H1 (cell line): Measurements from ENCODE around the gene RPP30. TPM values are rescaled to one million over a fixed set of nuclear protein-coding genes. Genes with fewer than 3 reads are reported as not detected.

Source experiments
- CTCF ChIA-PET: fragments of 300-600 bp; sonication (Branson Sonifier 250); formaldehyde crosslinking; loops from one replicate; lab custom pipeline; 2021; ENCODE audit not compliant: partially characterized antibody; lab: Charles Lee
- POLR2A ChIA-PET: fragments of 300-600 bp; sonication (Branson Sonifier 250); formaldehyde crosslinking; loops from one replicate; lab custom pipeline; 2021; ENCODE audit warnings: inconsistent platforms; ENCODE audit not compliant: partially characterized antibody; lab: Charles Lee
- DNase-seq, 2 experiments: peaks; one replicate each; pipeline versions ENCODE4 v3.0.0 to v3.0.0-alpha.2; 2010 to 2022; ENCODE audit warnings: low spot score in 2 of 2, low read depth in 1 of 2, mixed read lengths in 1 of 2
- FAIRE-seq: peaks from 2 replicates; lab custom pipeline; 2011; peaks lifted over from hg19 to GRCh38; lab: Jason Lieb, UNC
- H2AFZ ChIP-seq: 2 replicates; pipeline ENCODE4 v1.8.1; 2012; ENCODE audit warnings: low read length, inconsistent platforms
- H2AK5ac ChIP-seq: 2 replicates; pipeline ENCODE4 v1.6.1; 2013; ENCODE audit warnings: low read depth, low read length
- H2BK120ac ChIP-seq: replicated peaks from 2 replicates; pipeline ENCODE3; 2013; ENCODE audit warnings: low read depth, low read length, inconsistent platforms
- H2BK12ac ChIP-seq: 2 replicates; pipeline ENCODE4 v1.6.1; 2013; ENCODE audit warnings: low read depth, low read length
- H2BK15ac ChIP-seq: 2 replicates; pipeline ENCODE4 v1.6.1; 2013; ENCODE audit warnings: low read length
- H2BK20ac ChIP-seq: 2 replicates; pipeline ENCODE4 v1.6.1; 2013; ENCODE audit warnings: low read length
- H2BK5ac ChIP-seq: 2 replicates; pipeline ENCODE4 v1.6.1; 2013; ENCODE audit warnings: low read depth, low read length
- H3K14ac ChIP-seq: 2 replicates; pipeline ENCODE4 v1.6.1; 2013; ENCODE audit warnings: inconsistent platforms; ENCODE audit not compliant: insufficient read length
- H3K18ac ChIP-seq: 2 replicates; pipeline ENCODE4 v1.6.1; 2013; ENCODE audit warnings: low read length; ENCODE audit errors: extremely low read depth
- H3K23ac ChIP-seq: 2 replicates; pipeline ENCODE4 v1.6.1; 2013; ENCODE audit warnings: inconsistent platforms; ENCODE audit not compliant: insufficient read length
- H3K23me2 ChIP-seq: 2 replicates; pipeline ENCODE4 v1.6.1; 2013; ENCODE audit warnings: low read depth, low read length
- H3K27ac ChIP-seq: 2 replicates; pipeline ENCODE4 v1.6.1; 2011; ENCODE audit warnings: low read depth, low read length, inconsistent platforms
- H3K27me3 ChIP-seq, 4 experiments: replicated peaks in 1 of 4; 1 replicate in 1 of 4; 2 replicates in 3 of 4; pipeline versions ENCODE4 v1.6.1 to v1.8.1; 2011 to 2013; ENCODE audit warnings: low read length in 3 of 4, mild to moderate bottlenecking in 3 of 4, inconsistent platforms in 2 of 4, mixed read lengths in 2 of 4, moderate library complexity in 1 of 4; ENCODE audit not compliant: control insufficient read depth in 3 of 4, insufficient read depth in 3 of 4; ENCODE audit errors: extremely low read depth in 1 of 4
- H3K36me3 ChIP-seq, 4 experiments: 2 replicates each; pipeline versions ENCODE4 v1.6.1 to v1.8.1; 2011 to 2013; ENCODE audit warnings: mild to moderate bottlenecking in 4 of 4, low read length in 3 of 4, moderate library complexity in 2 of 4, control low read depth in 1 of 4, inconsistent platforms in 1 of 4; ENCODE audit not compliant: insufficient read depth in 4 of 4, control insufficient read depth in 2 of 4
- H3K4ac ChIP-seq: replicated peaks from 2 replicates; pipeline ENCODE3; 2013; ENCODE audit warnings: low read length, low read depth, mixed read lengths, inconsistent platforms; ENCODE audit not compliant: insufficient read length
- H3K4me1 ChIP-seq, 4 experiments: replicated peaks in 1 of 4; 1 replicate in 1 of 4; 2 replicates in 3 of 4; pipeline versions ENCODE4 v1.6.1 to v1.8.1; 2011 to 2013; ENCODE audit warnings: low read length in 3 of 4, inconsistent platforms in 2 of 4, mixed read lengths in 1 of 4; ENCODE audit not compliant: insufficient read depth in 4 of 4, control insufficient read depth in 3 of 4
- H3K4me2 ChIP-seq, 2 experiments: 2 replicates each; pipeline versions ENCODE4 v1.6.1 to v1.8.1; 2011 to 2013; ENCODE audit warnings: low read depth in 2 of 2, low read length in 2 of 2, control low read depth in 1 of 2, inconsistent platforms in 1 of 2, mild to moderate bottlenecking in 1 of 2; ENCODE audit not compliant: insufficient read depth in 1 of 2
- H3K4me3 ChIP-seq, 4 experiments: fragments of 200-600, 300-600 bp in 1 of 4; sonication (generic), shearing (Covaris generic), sonication (Bioruptor Twin) in 1 of 4; 2 replicates each; pipeline versions ENCODE4 v1.5.1 to v1.8.1; 2011 to 2016; ENCODE audit warnings: low read length in 4 of 4, low read depth in 3 of 4, control low read depth in 2 of 4, inconsistent platforms in 2 of 4, mild to moderate bottlenecking in 2 of 4, mixed read lengths in 1 of 4, moderate library complexity in 1 of 4; ENCODE audit not compliant: insufficient read depth in 2 of 4; ENCODE audit errors: extremely low read depth in 1 of 4
- H3K56ac ChIP-seq: replicated peaks from 2 replicates; pipeline ENCODE3; 2013; ENCODE audit warnings: low read depth, mild to moderate bottlenecking, mixed read lengths, low read length, inconsistent platforms; ENCODE audit not compliant: insufficient read length
- H3K79me1 ChIP-seq: 2 replicates; pipeline ENCODE4 v1.6.1; 2013; ENCODE audit warnings: low read depth, low read length, control low read depth
- H3K79me2 ChIP-seq, 2 experiments: 2 replicates each; pipeline versions ENCODE4 v1.6.1 to v1.8.1; 2012 to 2013; ENCODE audit warnings: low read length in 2 of 2, mild to moderate bottlenecking in 2 of 2, inconsistent platforms in 1 of 2; ENCODE audit not compliant: insufficient read depth in 2 of 2, control insufficient read depth in 1 of 2
- H3K9ac ChIP-seq, 4 experiments: replicated peaks in 1 of 4; 1 replicate in 1 of 4; 2 replicates in 3 of 4; pipeline versions ENCODE4 v1.6.1 to v1.8.1; 2011 to 2013; ENCODE audit warnings: low read depth in 3 of 4, low read length in 3 of 4, control low read depth in 2 of 4, mild to moderate bottlenecking in 2 of 4, moderate library complexity in 2 of 4, inconsistent platforms in 1 of 4; ENCODE audit errors: extremely low read depth in 1 of 4
- H3K9me3 ChIP-seq, 2 experiments: 2 replicates each; pipeline versions ENCODE4 v1.6.1 to v1.8.1; 2012 to 2013; ENCODE audit warnings: mild to moderate bottlenecking in 2 of 2, moderate library complexity in 2 of 2, control low read depth in 1 of 2, inconsistent platforms in 1 of 2, low read depth in 1 of 2, low read length in 1 of 2, mixed read lengths in 1 of 2; ENCODE audit not compliant: insufficient read depth in 2 of 2
- H4K20me1 ChIP-seq, 2 experiments: replicated peaks in 1 of 2; 2 replicates each; pipeline versions ENCODE3 to v1.8.1; 2011 to 2013; ENCODE audit warnings: inconsistent platforms in 2 of 2, low read length in 2 of 2, mild to moderate bottlenecking in 1 of 2; ENCODE audit not compliant: insufficient read depth in 2 of 2, control insufficient read depth in 1 of 2
- H4K5ac ChIP-seq: 2 replicates; pipeline ENCODE4 v1.6.1; 2013; ENCODE audit warnings: low read length, low read depth, mixed read lengths, inconsistent platforms; ENCODE audit not compliant: insufficient read length
- H4K8ac ChIP-seq: 2 replicates; pipeline ENCODE4 v1.8.0; 2013; ENCODE audit warnings: mild to moderate bottlenecking, moderate library complexity, low read length, inconsistent platforms; ENCODE audit not compliant: insufficient read depth; ENCODE audit errors: extremely low read depth
- H4K91ac ChIP-seq: replicated peaks from 2 replicates; pipeline ENCODE3; 2013; ENCODE audit warnings: low read length, mixed read lengths, inconsistent platforms; ENCODE audit not compliant: insufficient read length
- FOSL1 ChIP-seq: IDR thresholded peaks from 2 replicates; pipeline ENCODE4 v1.6.1; 2011; ENCODE audit warnings: mild to moderate bottlenecking, low read depth, low read length, moderate library complexity; ENCODE audit not compliant: insufficient read depth
- KDM5A ChIP-seq: fragments of 200-600 bp; IDR thresholded peaks from 2 replicates; pipeline ENCODE4 v1.7.1; 2012; ENCODE audit warnings: mild to moderate bottlenecking, low read length, inconsistent platforms, mixed read lengths
- NANOG ChIP-seq: IDR thresholded peaks from 2 replicates; pipeline ENCODE4 v1.6.1; 2011; ENCODE audit warnings: low read length, low read depth, mild to moderate bottlenecking, inconsistent platforms; ENCODE audit not compliant: insufficient read depth, poor library complexity, severe bottlenecking
- RFX5 ChIP-seq: IDR thresholded peaks from 2 replicates; pipeline ENCODE4 v1.6.1; 2011; ENCODE audit warnings: low read depth, low read length, improper control_type of control experiment, borderline replicate concordance
- SP2 ChIP-seq: IDR thresholded peaks from 2 replicates; pipeline ENCODE4 v1.6.1; 2012; ENCODE audit warnings: mild to moderate bottlenecking, low read length, inconsistent platforms
- TAF1 ChIP-seq: IDR thresholded peaks from 2 replicates; pipeline ENCODE4 v1.6.1; 2011; ENCODE audit warnings: mild to moderate bottlenecking, low read depth, low read length
- TCF12 ChIP-seq: IDR thresholded peaks from 2 replicates; pipeline ENCODE4 v1.6.1; 2011; ENCODE audit warnings: low read depth, mild to moderate bottlenecking, low read length
- YY1 ChIP-seq: IDR thresholded peaks from 2 replicates; pipeline ENCODE4 v1.6.1; 2011; ENCODE audit warnings: low read depth, mild to moderate bottlenecking, low read length
- WGBS, 2 experiments: shearing (Covaris generic) in 1 of 2; methylation state at CpG; one replicate each; pipeline versions ENCODE4 v1.1.6 to v1.1.7; 2013 to 2015; ENCODE audit warnings: low lambda C conversion rate in 2 of 2, mixed read lengths in 2 of 2, inconsistent platforms in 1 of 2, low coverage in 1 of 2, missing lambda C conversion rate in 1 of 2; ENCODE audit not compliant: insufficient replicate concordance in 2 of 2, insufficient coverage in 1 of 2, insufficient read length in 1 of 2; ENCODE audit errors: extremely low coverage in 1 of 2, missing lambda C conversion rate in 1 of 2; 5-methylcytosine and 5-hydroxymethylcytosine counted together
- polyA plus RNA-seq, 7 experiments: library from polyadenylated mRNA; depleted of rRNA in 3 of 7; stranded (reverse) in 5 of 7; unstranded in 2 of 7; fragments of >200 nt in 5 of 7; fragments of 200-250 nt in 2 of 7; gene quantifications; 1 replicate in 5 of 7; 2 replicates in 1 of 7; 4 replicates in 1 of 7; pipeline versions ENCODE4 v1.2.1 to v1.2.3, GENCODE V29; 2011 to 2013; ENCODE audit warnings: missing spikeins in 2 of 7, mixed read lengths in 2 of 7
- total RNA-seq: library from RNA; stranded (reverse); fragmentation: NEBNext Ultra II Directional; extraction: Animal tissue kit (Norgen Biotek cat#: 25700); gene quantifications from 2 replicates; pipeline ENCODE4 v1.2.1, GENCODE V29; 2021
- TF ChIP-seq, protein P1 (sequence below): IDR thresholded peaks from 2 replicates; pipeline ENCODE4 v1.6.1; 2012; ENCODE audit warnings: inconsistent platforms
- TF ChIP-seq, protein P2 (sequence below): IDR thresholded peaks from 2 replicates; pipeline ENCODE4 v1.6.1; 2012; ENCODE audit warnings: inconsistent platforms
- TF ChIP-seq, protein P3 (sequence below): IDR thresholded peaks from 2 replicates; pipeline ENCODE4 v1.6.1; 2012; ENCODE audit warnings: low read length, inconsistent platforms

Gene RPP30
- total and polyA plus RNA-seq, 2 of the 8 experiments (the other 6 are each of a cell fraction or from before 2014, with no cell fraction given): 38.9 to 79.7 TPM

GRCh38 chr10:90866050-90866598 is 5.7 kb upstream of the RPP30 start:
- H3K9ac ChIP-seq: no peak overlapping the region
- H3K23me2 ChIP-seq: no peaks in the 10 kb centered on the region
- no peak overlapping the region for H3K4me3 ChIP-seq
- H2AK5ac ChIP-seq: no peak overlapping the region
- no peaks in the 10 kb centered on the region for H3K27me3 ChIP-seq
- no peak overlapping the region for H3K4ac ChIP-seq
- ChIA-PET POLR2A (no interaction called here), CTCF (interaction anchor here (0.6 to 5.7 kb wide), 24 partner anchors 9 to 1869 kb away, joined by 3 to 31 read pairs (median 3); no protein-coding TSS in a partner anchor)
- H3K79me1 ChIP-seq: no peaks in the 10 kb centered on the region
- no peaks in the 10 kb centered on the region; a peak in 1 of 8 replicates for H3K36me3 ChIP-seq
- H2BK20ac ChIP-seq: no peak overlapping the region
- no peak overlapping the region for H3K14ac ChIP-seq
- no peak overlapping the region for H3K23ac ChIP-seq
- H4K8ac ChIP-seq: no peak overlapping the region
- H2BK15ac ChIP-seq: no peak overlapping the region
- no peak overlapping the region for H3K56ac ChIP-seq
- DNase-seq (no peak), FAIRE-seq (no peak)
- H3K9me3 ChIP-seq: peaks cover 4 to 10% of the 10 kb centered on the region in 2 experiments; a peak in 2 of 4 replicates
- H4K5ac ChIP-seq: no peak overlapping the region
- no peak overlapping the region for H3K27ac ChIP-seq
- H2BK5ac ChIP-seq: no peak overlapping the region
- H4K20me1 ChIP-seq: no peaks in the 10 kb centered on the region
- no peaks in the 10 kb centered on the region for H3K79me2 ChIP-seq
- no peak overlapping the region for H2BK12ac ChIP-seq
- no peak overlapping the region for H2BK120ac ChIP-seq
- WGBS, 2 experiments: 89% methylated on average over 4 of the region's 4 CpGs; no CpG with 5 or more reads in 1 of the 2 experiments
- H3K4me2 ChIP-seq: no peak overlapping the region
- H2AFZ ChIP-seq: no peak overlapping the region
- H3K4me1 ChIP-seq: peaks cover 0 to 5% (median 0%) of the 10 kb centered on the region in 4 experiments; a peak in 3 of 7 replicates
- no peak overlapping the region for H4K91ac ChIP-seq
- H3K18ac ChIP-seq: no peak overlapping the region
- TF ChIP-seq RFX5 (no peak), TAF1 (no peak), TCF12 (no peak), KDM5A (no peak), NANOG (no peak), YY1 (no peak), SP2 (no peak), FOSL1 (no peak)
- TF ChIP-seq, protein P1, sequence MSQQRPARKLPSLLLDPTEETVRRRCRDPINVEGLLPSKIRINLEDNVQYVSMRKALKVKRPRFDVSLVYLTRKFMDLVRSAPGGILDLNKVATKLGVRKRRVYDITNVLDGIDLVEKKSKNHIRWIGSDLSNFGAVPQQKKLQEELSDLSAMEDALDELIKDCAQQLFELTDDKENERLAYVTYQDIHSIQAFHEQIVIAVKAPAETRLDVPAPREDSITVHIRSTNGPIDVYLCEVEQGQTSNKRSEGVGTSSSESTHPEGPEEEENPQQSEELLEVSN: no peak
- TF ChIP-seq, protein P2, sequence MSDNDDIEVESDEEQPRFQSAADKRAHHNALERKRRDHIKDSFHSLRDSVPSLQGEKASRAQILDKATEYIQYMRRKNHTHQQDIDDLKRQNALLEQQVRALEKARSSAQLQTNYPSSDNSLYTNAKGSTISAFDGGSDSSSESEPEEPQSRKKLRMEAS: no peak
- TF ChIP-seq, protein P3, sequence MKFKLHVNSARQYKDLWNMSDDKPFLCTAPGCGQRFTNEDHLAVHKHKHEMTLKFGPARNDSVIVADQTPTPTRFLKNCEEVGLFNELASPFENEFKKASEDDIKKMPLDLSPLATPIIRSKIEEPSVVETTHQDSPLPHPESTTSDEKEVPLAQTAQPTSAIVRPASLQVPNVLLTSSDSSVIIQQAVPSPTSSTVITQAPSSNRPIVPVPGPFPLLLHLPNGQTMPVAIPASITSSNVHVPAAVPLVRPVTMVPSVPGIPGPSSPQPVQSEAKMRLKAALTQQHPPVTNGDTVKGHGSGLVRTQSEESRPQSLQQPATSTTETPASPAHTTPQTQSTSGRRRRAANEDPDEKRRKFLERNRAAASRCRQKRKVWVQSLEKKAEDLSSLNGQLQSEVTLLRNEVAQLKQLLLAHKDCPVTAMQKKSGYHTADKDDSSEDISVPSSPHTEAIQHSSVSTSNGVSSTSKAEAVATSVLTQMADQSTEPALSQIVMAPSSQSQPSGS: no peak
